WI38 (cell line): ENCODE measurements around the gene NXPE2.
"Not testable (repeated sequence)": the region's sequence is repeated elsewhere in the genome, so short reads cannot be mapped to it uniquely, and the experiment has no call there.

ENCODE experiments used
- H3K4me3 ChIP-seq: 2 replicates; pipeline ENCODE4 v1.5.1; 2011; ENCODE audit warnings: low read depth, mild to moderate bottlenecking, control low read depth, low read length
- CTCF ChIP-seq: IDR thresholded peaks from 2 replicates; pipeline ENCODE4 v1.5.1; 2012; ENCODE audit warnings: low read depth, mild to moderate bottlenecking, control low read depth, low read length

Gene NXPE2

DNA sequence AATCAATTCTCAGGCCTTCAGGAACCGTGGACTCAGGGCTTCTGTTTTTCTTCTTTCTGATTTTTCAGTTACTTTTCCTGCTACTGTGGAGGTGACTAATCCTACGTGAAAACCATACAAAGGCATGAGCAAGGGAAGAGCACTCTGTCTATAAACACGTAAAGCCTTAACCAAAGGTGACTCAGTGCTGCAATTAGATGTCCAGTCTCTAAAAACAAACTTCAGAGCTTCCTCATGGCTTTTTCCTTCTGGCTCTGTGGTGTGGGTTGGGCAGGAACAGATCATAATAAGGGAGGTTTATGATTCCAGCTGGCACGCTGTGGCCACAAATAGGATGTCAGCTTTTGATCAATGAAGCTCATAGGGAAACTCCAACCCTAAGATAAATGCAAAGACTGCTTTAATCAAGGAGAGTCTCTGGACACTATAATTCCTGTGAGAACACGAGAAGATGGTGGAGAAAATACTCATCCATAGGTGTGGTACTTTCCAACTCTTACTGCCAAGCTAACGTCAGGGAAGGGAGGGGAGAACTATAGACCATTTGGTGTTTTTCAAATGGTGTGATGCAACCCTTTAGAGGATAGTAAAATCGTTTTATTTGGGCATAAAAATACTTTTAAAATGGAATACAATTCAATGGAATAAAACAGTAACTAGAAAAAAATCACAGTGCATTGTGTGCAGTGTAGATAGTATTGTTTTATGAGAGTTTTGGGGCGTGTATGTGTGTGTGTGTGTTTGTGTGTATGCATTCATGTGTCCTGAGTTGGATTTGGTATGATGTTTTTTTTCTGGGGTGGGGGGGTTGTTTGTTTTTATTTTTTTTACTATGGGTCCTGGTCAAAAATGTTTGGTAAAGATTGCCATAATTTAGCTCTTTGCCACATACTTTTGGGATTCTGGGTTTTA is at the start of gene NXPE2:
Gene NXPE2 (plus strand): TSS at position 403 of the 912 bp plus-strand sequence. CDS start 49 bp downstream, at position 452.
- H3K4me3 ChIP-seq, result no peak within 1 kb of the TSS
- TF ChIP-seq CTCF, result no peak

GRCh38 chr11:114631445-114631965 is 46.8 kb upstream of the NXPE2 start:
- not testable (repeated sequence) for H3K4me3 ChIP-seq

- not testable (repeated sequence) for H3K4me3 ChIP-seq
These were observed 38.9 kb upstream of the NXPE2 start for GRCh38 chr11:114639440-114639839.

DNA sequence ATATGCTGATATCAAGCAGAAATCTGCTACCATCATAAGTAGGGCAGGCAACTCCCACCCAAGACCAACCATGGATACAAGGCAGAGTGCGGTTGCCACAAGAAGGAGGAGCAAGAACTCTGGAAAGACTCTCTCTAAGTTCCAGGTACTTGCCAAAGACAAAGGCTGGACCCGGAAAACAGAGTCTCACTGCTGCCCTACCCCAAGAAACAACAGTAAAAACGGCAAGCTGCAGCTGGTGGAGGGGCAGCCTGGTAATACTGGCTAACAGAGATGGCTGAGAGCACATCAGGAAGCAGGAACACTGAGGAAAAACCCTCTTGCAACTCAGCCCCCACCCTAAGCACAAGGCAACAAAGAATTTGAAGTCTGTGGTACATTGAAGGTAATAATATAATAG is 27.7 kb upstream of the NXPE2 start:
- H3K4me3 ChIP-seq, result no peak overlapping the region
- TF ChIP-seq CTCF, result no peak

DNA sequence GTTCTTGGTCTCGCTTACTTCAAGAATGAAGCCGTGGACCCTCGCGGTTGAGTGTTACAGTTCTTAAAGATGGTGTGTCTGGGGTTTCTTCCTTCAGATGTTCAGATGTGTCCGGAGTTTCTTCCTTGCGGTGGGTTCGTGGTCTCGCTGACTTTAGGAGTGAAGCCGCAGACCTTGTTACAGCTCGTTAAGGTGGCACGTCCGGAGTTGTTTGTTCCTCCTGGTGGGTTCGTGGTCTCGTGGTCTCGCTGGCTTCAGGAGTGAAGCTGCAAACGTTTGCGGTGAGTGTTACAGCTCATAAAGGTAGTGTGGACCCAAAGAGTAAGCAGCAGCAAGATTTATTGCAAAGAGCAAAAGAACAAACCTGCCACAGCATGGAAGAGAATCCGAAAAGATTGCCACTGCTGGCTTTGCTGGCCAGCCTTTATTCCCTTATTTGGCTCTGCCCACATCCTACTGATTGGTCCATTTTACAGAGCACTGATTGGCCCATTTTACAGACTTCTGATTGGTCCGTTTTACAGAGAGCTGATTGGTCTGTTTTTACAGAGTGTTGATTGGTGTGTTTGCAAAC is 27.1 kb upstream of the NXPE2 start:
- no peak for TF ChIP-seq CTCF
- no peak overlapping the region for H3K4me3 ChIP-seq

DNA sequence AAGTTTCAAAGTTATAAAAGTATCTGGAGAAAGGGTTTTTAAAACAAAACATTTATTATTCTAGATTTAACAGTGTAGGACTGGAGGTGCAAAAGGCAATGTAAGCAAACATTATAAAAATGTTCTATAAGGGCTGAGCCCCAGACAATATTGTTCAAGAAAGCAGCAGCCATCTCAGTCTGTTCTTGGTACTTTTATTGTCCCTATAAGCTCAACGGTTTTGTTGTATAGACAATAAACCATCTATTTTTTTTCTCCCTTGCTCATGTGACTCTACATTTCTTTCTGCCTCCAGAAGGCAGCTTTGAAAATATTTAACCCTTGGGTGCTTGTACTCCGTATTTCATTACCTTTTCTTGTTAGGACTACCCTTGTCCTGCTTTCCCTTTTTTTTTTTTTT is 25.2 kb upstream of the NXPE2 start:
- no peak for TF ChIP-seq CTCF
- H3K4me3 ChIP-seq, result no peak overlapping the region

DNA sequence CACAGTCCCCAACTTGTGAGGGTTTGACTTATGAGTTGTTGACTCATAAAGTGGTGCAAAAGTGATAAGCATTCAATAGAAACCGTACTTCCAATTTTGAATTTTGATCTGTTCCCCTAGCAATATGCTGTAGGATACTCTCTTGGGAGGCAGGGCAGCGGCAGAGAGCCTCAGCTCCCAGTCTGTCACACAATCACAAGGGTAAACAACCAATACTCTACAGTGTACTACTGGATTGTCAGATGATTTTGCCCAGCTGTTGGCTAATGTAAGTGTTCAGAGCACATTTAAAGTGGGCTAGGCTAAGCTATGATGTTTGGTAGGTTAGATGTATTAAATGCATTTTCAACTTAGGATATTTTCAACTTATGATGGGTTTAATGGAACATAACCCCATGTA is 13.7 kb upstream of the NXPE2 start:
- no peak for TF ChIP-seq CTCF
- H3K4me3 ChIP-seq, result no peak overlapping the region

DNA sequence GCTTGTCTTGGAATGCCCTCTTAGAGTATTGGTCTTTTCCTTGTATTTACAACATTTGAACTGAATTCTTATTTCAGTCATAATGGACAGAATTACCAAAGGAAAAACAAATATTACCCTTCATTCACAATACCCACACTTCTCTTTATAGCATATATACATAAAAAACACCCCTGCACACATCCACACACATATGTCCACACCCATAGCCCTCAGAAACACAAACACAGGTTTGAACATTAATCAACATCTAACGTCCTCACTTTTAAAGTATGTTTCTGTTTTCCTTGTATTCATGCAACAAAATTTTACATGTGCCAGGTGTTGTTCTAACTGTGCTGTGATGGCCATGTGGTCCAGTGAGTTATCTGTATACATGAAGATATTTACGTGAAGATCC is 11.6 kb upstream of the NXPE2 start:
- H3K4me3 ChIP-seq, result no peak overlapping the region
- no peak for TF ChIP-seq CTCF
